Spleen (tissue), 7 donors: ENCODE data around the gene ATXN7L3.

Source experiments
- CTCF ChIP-seq, 11 experiments: fragments of 200-600 bp in 7 of 11; fragments of 450-650 bp in 4 of 11; sonication (generic) in 4 of 11; IDR thresholded peaks in 8 of 11; conservative IDR thresholded peaks in 3 of 11; 1 replicate in 7 of 11; 2 replicates in 4 of 11; pipeline versions ENCODE4 v1.4.0 to v1.8.0; 2016 to 2021; ENCODE audit warnings: antibody characterized with exemption in 11 of 11, inconsistent platforms in 4 of 11, mild to moderate bottlenecking in 1 of 11
- POLR2A ChIP-seq, 3 donors: fragments of 450-650 bp; IDR thresholded peaks; one replicate each; pipeline ENCODE4 v1.5.1; 2017; ENCODE audit warnings: antibody characterized with exemption in 3 of 3, mild to moderate bottlenecking in 1 of 3
- POLR2AphosphoS5 ChIP-seq, 3 donors: sonication (generic); formaldehyde crosslinking; IDR thresholded peaks; one replicate each; pipeline ENCODE4 v1.5.1; 2017; ENCODE audit warnings: antibody characterized with exemption in 3 of 3
- donor health status: DM: no; HTN: no; CAD: no; lungs with moderate emphysema.
- donor health status: DM: no; HTN: no; CAD: no.
- donor health status: DM: no; HTN: no; CAD: no.

DNA sequence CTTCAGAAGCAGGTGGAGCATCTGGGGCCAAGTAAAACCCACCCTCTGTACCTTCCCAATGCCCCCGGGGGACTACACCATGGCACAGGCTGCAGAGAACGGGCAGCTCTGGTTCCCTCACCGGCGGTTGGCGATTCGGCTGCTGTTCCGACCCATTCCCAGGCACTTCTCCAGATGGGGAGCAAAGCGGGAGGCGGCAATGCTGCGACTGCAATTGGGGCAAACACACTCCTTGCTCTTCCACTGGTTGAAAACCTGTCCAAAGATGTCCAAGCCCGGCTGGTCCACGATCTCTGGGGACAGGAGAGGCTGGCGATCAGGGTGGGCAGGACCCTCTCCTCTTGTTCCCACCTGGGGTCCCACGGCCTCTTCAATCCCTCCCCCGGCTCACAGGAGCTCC, 2.6 kb downstream of the ATXN7L3 start:
- no peak for TF ChIP-seq CTCF (IDR thresholded peaks at IDR 0.05 in 8 of 11, conservative IDR thresholded peaks at IDR 0.05 in 3 of 11)
- no peak for TF ChIP-seq POLR2A (IDR thresholded peaks at IDR 0.05)
- peak in 1 of 3 donors; percentile 54 for TF ChIP-seq POLR2AphosphoS5 (IDR thresholded peaks at IDR 0.05)
